Endodermal cell (in vitro differentiated cells): ENCODE data around the gene BTBD9. TPM values are rescaled to one million over a fixed set of nuclear protein-coding genes. Genes with fewer than 3 reads are reported as not detected.

Experiments
- DNase-seq: peaks from one replicate; pipeline ENCODE4 v3.0.0-alpha.2; 2017
- H3K27ac ChIP-seq: 2 replicates; pipeline ENCODE4 v1.5.1; 2013; ENCODE audit warnings: mild to moderate bottlenecking, low read depth, low read length, moderate library complexity
- H3K27me3 ChIP-seq: 2 replicates; pipeline ENCODE4 v1.6.1; 2013; ENCODE audit warnings: mild to moderate bottlenecking, low read length, moderate library complexity; ENCODE audit not compliant: insufficient read depth, control insufficient read depth, poor library complexity, severe bottlenecking
- H3K36me3 ChIP-seq: 2 replicates; pipeline ENCODE4 v1.7.0; 2013; ENCODE audit warnings: mild to moderate bottlenecking, low read length, moderate library complexity; ENCODE audit not compliant: control insufficient read depth, insufficient read depth
- H3K4me1 ChIP-seq: one replicate; pipeline ENCODE4 v1.7.0; 2013; ENCODE audit warnings: low read length; ENCODE audit not compliant: control insufficient read depth, insufficient read depth
- H3K4me3 ChIP-seq: 2 replicates; pipeline ENCODE4 v1.5.1; 2013; ENCODE audit warnings: mild to moderate bottlenecking, low read length, moderate library complexity
- H3K9ac ChIP-seq: 2 replicates; pipeline ENCODE4 v1.6.1; 2013; ENCODE audit warnings: mild to moderate bottlenecking, low read length, moderate library complexity; ENCODE audit not compliant: poor library complexity, severe bottlenecking; ENCODE audit errors: extremely low read depth
- H3K9me3 ChIP-seq: 2 replicates; pipeline ENCODE4 v1.6.1; 2013; ENCODE audit warnings: mild to moderate bottlenecking, low read length, moderate library complexity; ENCODE audit not compliant: control insufficient read depth
- H3K27ac Mint-ChIP-seq: 2 replicates; pipeline ENCODE4 v1.8.0; 2020; ENCODE audit warnings: mixed read lengths
- H3K27me3 Mint-ChIP-seq: 2 replicates; pipeline ENCODE4 v1.8.0; 2021; ENCODE audit warnings: mild to moderate bottlenecking, mixed read lengths; ENCODE audit not compliant: insufficient read depth
- H3K36me3 Mint-ChIP-seq: 2 replicates; pipeline ENCODE4 v1.8.0; 2020; ENCODE audit warnings: low read depth, mixed read lengths
- H3K4me1 Mint-ChIP-seq: 2 replicates; pipeline ENCODE4 v1.8.0; 2020; ENCODE audit warnings: mixed read lengths
- H3K4me3 Mint-ChIP-seq: 2 replicates; pipeline ENCODE4 v1.8.0; 2020; ENCODE audit warnings: mild to moderate bottlenecking, moderate library complexity, mixed read lengths
- H3K9me3 Mint-ChIP-seq: 2 replicates; pipeline ENCODE4 v1.8.0; 2020; ENCODE audit warnings: mild to moderate bottlenecking, mixed read lengths
- CTCF ChIP-seq: fragments of 200-600 bp; sonication (generic); conservative IDR thresholded peaks from 2 replicates; pipeline ENCODE4 v1.5.0; 2021; ENCODE audit warnings: antibody characterized with exemption, mild to moderate bottlenecking
- WGBS, 2 experiments: methylation state at CpG; one replicate each; pipeline versions ENCODE4 v1.1.5 to v1.1.7; 2013; ENCODE audit warnings: missing lambda C conversion rate in 2 of 2, mixed read lengths in 1 of 2; ENCODE audit not compliant: insufficient coverage in 1 of 2, insufficient read length in 1 of 2; 5-methylcytosine and 5-hydroxymethylcytosine counted together
- total RNA-seq, 2 donors: library from RNA; stranded (reverse); fragmentation: NEBNext Ultra II Directional in 1 of 2; extraction: Animal tissue kit (Norgen Biotek cat#: 25700) in 1 of 2; gene quantifications; 2 replicates in 1 of 2; 3 replicates in 1 of 2; pipeline ENCODE4 v1.2.1, GENCODE V29; 2021

BTBD9 gene
- total RNA-seq, 2 donors from 2014 or later: 7.6 to 12.3 TPM

GRCh38 chr6:38174806-38175495 lies 464.8 kb downstream of the BTBD9 start:
- H3K4me3 ChIP-seq: no peak overlapping the region

DNA sequence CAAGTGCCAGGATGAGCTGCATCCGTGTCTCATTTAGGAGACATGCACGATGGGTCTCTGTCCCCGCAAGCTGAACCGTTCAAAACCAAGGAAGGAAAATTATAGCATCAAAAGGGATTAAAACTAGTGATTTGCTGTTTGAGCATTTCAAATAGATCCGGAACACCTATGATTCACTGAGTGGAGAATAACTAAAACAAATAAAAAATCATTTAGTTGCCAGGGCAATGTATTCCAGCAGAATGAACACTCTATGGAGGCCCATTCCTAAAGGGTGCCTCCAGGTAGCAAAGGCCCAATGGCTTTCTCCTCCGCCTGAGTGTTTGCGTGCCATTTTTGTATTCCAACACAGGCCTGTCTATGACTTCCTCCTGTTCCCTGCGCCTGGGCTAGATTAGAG lies 465.4 kb downstream of the BTBD9 start:
- Mint-ChIP-seq H3K9me3 (no peaks in the 10 kb centered on the region), H3K27ac (no peak overlapping the region), H3K4me1 (peaks cover 49% of the 10 kb centered on the region), H3K36me3 (peaks cover 5% of the 10 kb centered on the region), H3K27me3 (peaks cover 6% of the 10 kb centered on the region), H3K4me3 (no peak overlapping the region)
- no peak for TF ChIP-seq CTCF
- 95 to 97% methylated on average over 5 to 8 of the region's 8 CpGs for WGBS, 2 experiments
- Histone ChIP-seq H3K36me3 (no peaks in the 10 kb centered on the region), H3K4me1 (peaks cover 10% of the 10 kb centered on the region), H3K27me3 (no peaks in the 10 kb centered on the region), H3K27ac (no peak overlapping the region), H3K4me3 (no peak overlapping the region), H3K9ac (no peak overlapping the region), H3K9me3 (no peaks in the 10 kb centered on the region)
- no peak for DNase-seq

More at GRCh38 chr6:38174806-38175495, 464.8 kb downstream of the BTBD9 start:
- no peak overlapping the region for H3K9ac ChIP-seq
- Mint-ChIP-seq H3K36me3 (peaks cover 5% of the 10 kb centered on the region), H3K27me3 (peaks cover 8% of the 10 kb centered on the region), H3K27ac (peak overlapping the region; percentile 23), H3K4me3 (no peak overlapping the region), H3K4me1 (peaks cover 45% of the 10 kb centered on the region), H3K9me3 (no peaks in the 10 kb centered on the region)
- no peak for TF ChIP-seq CTCF
- H3K4me1 ChIP-seq: peaks cover 10% of the 10 kb centered on the region
- H3K27ac ChIP-seq: no peak overlapping the region
- no peak for DNase-seq
- H3K36me3 ChIP-seq: no peaks in the 10 kb centered on the region
- no peaks in the 10 kb centered on the region for H3K9me3 ChIP-seq
- 95 to 98% methylated on average over 21 to 22 of the region's 22 CpGs for WGBS, 2 experiments
- no peaks in the 10 kb centered on the region for H3K27me3 ChIP-seq

GRCh38 chr6:38173909-38174308 lies 465.8 kb downstream of the BTBD9 start:
- TF ChIP-seq CTCF: no peak
- Mint-ChIP-seq H3K27ac (no peak overlapping the region), H3K4me1 (peaks cover 49% of the 10 kb centered on the region), H3K4me3 (no peak overlapping the region), H3K9me3 (no peaks in the 10 kb centered on the region), H3K27me3 (peaks cover 4% of the 10 kb centered on the region), H3K36me3 (peaks cover 5% of the 10 kb centered on the region)
- H3K27me3 ChIP-seq: no peaks in the 10 kb centered on the region
- H3K9me3 ChIP-seq: no peaks in the 10 kb centered on the region
- peaks cover 10% of the 10 kb centered on the region for H3K4me1 ChIP-seq
- H3K9ac ChIP-seq: no peak overlapping the region
- 96 to 98% methylated on average over 8 to 11 of the region's 11 CpGs for WGBS, 2 experiments
- no peak overlapping the region for H3K27ac ChIP-seq
- no peaks in the 10 kb centered on the region for H3K36me3 ChIP-seq
- DNase-seq: no peak
- H3K4me3 ChIP-seq: no peak overlapping the region
